H1 (cell line): ENCODE results near the gene GRIK1. TPM values are rescaled to one million over a fixed set of nuclear protein-coding genes. Genes with fewer than 3 reads are reported as not detected.

ENCODE experiments used
- FOSL1 ChIP-seq: IDR thresholded peaks from 2 replicates; pipeline ENCODE4 v1.6.1; 2011; ENCODE audit warnings: mild to moderate bottlenecking, low read depth, low read length, moderate library complexity; ENCODE audit not compliant: insufficient read depth
- YY1 ChIP-seq: IDR thresholded peaks from 2 replicates; pipeline ENCODE4 v1.6.1; 2011; ENCODE audit warnings: low read depth, mild to moderate bottlenecking, low read length
- polyA plus RNA-seq, 7 experiments: library from polyadenylated mRNA; depleted of rRNA in 3 of 7; stranded (reverse) in 5 of 7; unstranded in 2 of 7; fragments of >200 nt in 5 of 7; fragments of 200-250 nt in 2 of 7; gene quantifications; 1 replicate in 5 of 7; 2 replicates in 1 of 7; 4 replicates in 1 of 7; pipeline versions ENCODE4 v1.2.1 to v1.2.3, GENCODE V29; 2011 to 2013; ENCODE audit warnings: missing spikeins in 2 of 7, mixed read lengths in 2 of 7
- total RNA-seq: library from RNA; stranded (reverse); fragmentation: NEBNext Ultra II Directional; extraction: Animal tissue kit (Norgen Biotek cat#: 25700); gene quantifications from 2 replicates; pipeline ENCODE4 v1.2.1, GENCODE V29; 2021

GRIK1 gene
- total and polyA plus RNA-seq, 2 of the 8 experiments (the other 6 are each of a cell fraction or from before 2014, with no cell fraction given): 0.11 to 0.32 TPM

- TF ChIP-seq FOSL1 (no peak), YY1 (no peak)
These were observed 367.8 kb downstream of the GRIK1 start (continued) for GRCh38 chr21:29571949-29572348.
